IMR-90 (cell line): Measurements from ENCODE around the gene BAZ2B. TPM values are rescaled to one million over a fixed set of nuclear protein-coding genes. Genes with fewer than 3 reads are reported as not detected.

Experiments
- ATAC-seq: fragments of 200-7000 bp; cut with Tn5 transposase; 2 replicates; pipeline ENCODE4 v1.9.1; 2020; ENCODE audit warnings: low read depth, mild to moderate bottlenecking, moderate library complexity
- BruUV-seq: library from RNA; stranded (reverse); fragments of 400-500 nt; replicated peaks from 2 replicates; lab custom pipeline; 2021; lab: Mats Ljungman, UMichigan
- CTCF ChIA-PET: fragments of 300-600 bp; formaldehyde crosslinking; extraction: SDS; loops from one replicate; lab custom pipeline; 2021; ENCODE audit warnings: antibody characterized with exemption; lab: Yijun Ruan, JAX
- POLR2A ChIA-PET: fragments of 300-600 bp; sonication (Branson Sonifier 250); formaldehyde crosslinking; loops from one replicate; lab custom pipeline; 2022; ENCODE audit warnings: antibody characterized with exemption; ENCODE audit not compliant: unreplicated experiment; lab: Charles Lee
- DNase-seq: peaks from one replicate; pipeline ENCODE4 v3.0.0; 2013
- H2AFZ ChIP-seq: replicated peaks from 2 replicates; pipeline ENCODE3; 2013; ENCODE audit warnings: low read length, mild to moderate bottlenecking; ENCODE audit not compliant: poor library complexity
- H2AK5ac ChIP-seq: 2 replicates; pipeline ENCODE4 v1.6.1; 2013; ENCODE audit warnings: low read depth, low read length, inconsistent platforms
- H2AK9ac ChIP-seq: replicated peaks from 2 replicates; pipeline ENCODE3; 2013; ENCODE audit warnings: mild to moderate bottlenecking, low read depth, low read length, moderate library complexity; ENCODE audit not compliant: poor library complexity
- H2BK120ac ChIP-seq: 2 replicates; pipeline ENCODE4 v1.6.1; 2013; ENCODE audit warnings: low read depth, low read length, inconsistent platforms
- H2BK15ac ChIP-seq: 3 replicates; pipeline ENCODE4 v1.6.1; 2013; ENCODE audit warnings: low read depth, low read length, inconsistent platforms
- H2BK20ac ChIP-seq: 2 replicates; pipeline ENCODE4 v1.6.1; 2013; ENCODE audit warnings: low read depth, mild to moderate bottlenecking, inconsistent platforms, low read length, moderate library complexity
- H2BK5ac ChIP-seq: 2 replicates; pipeline ENCODE4 v1.6.1; 2013; ENCODE audit warnings: mild to moderate bottlenecking, low read depth, low read length, inconsistent platforms; ENCODE audit not compliant: poor library complexity, severe bottlenecking
- H3K14ac ChIP-seq: replicated peaks from 2 replicates; pipeline ENCODE4 v1.6.1; 2013; ENCODE audit warnings: low read depth, low read length, inconsistent platforms
- H3K18ac ChIP-seq: 2 replicates; pipeline ENCODE4 v1.6.1; 2013; ENCODE audit warnings: low read depth, low read length, control low read depth
- H3K23ac ChIP-seq: 2 replicates; pipeline ENCODE4 v1.6.1; 2013; ENCODE audit warnings: low read depth, low read length, inconsistent platforms
- H3K27ac ChIP-seq: 2 replicates; pipeline ENCODE4 v1.5.1; 2013; ENCODE audit warnings: mild to moderate bottlenecking, control low read depth, low read length; ENCODE audit not compliant: insufficient read depth
- H3K27me3 ChIP-seq: 2 replicates; pipeline ENCODE4 v1.6.1; 2013; ENCODE audit warnings: low read length; ENCODE audit not compliant: control insufficient read depth, insufficient read depth
- H3K36me3 ChIP-seq: 2 replicates; pipeline ENCODE4 v1.6.1; 2013; ENCODE audit warnings: low read length, mixed read lengths; ENCODE audit not compliant: control insufficient read depth, insufficient read depth
- H3K4ac ChIP-seq: 2 replicates; pipeline ENCODE4 v1.6.1; 2013; ENCODE audit warnings: low read depth, low read length, inconsistent platforms
- H3K4me1 ChIP-seq: 2 replicates; pipeline ENCODE4 v1.6.1; 2013; ENCODE audit warnings: low read length, mixed read lengths; ENCODE audit not compliant: control insufficient read depth, insufficient read depth
- H3K4me2 ChIP-seq: 2 replicates; pipeline ENCODE4 v1.6.1; 2013; ENCODE audit warnings: low read depth, mild to moderate bottlenecking, control low read depth, low read length, moderate library complexity
- H3K4me3 ChIP-seq: 2 replicates; pipeline ENCODE4 v1.5.1; 2013; ENCODE audit warnings: low read depth, mild to moderate bottlenecking, control low read depth, low read length, moderate library complexity; ENCODE audit not compliant: insufficient read depth
- H3K56ac ChIP-seq: 2 replicates; pipeline ENCODE4 v1.6.1; 2013; ENCODE audit warnings: low read length, inconsistent platforms; ENCODE audit not compliant: insufficient read depth; ENCODE audit errors: extremely low read depth
- H3K79me1 ChIP-seq, 2 experiments: 2 replicates each; pipeline ENCODE4 v1.6.1; 2013; ENCODE audit warnings: low read length in 2 of 2, inconsistent platforms in 1 of 2, low read depth in 1 of 2
- H3K9ac ChIP-seq: 2 replicates; pipeline ENCODE4 v1.6.1; 2013; ENCODE audit warnings: low read depth, low read length, control low read depth
- H3K9me1 ChIP-seq: 2 replicates; pipeline ENCODE4 v1.6.1; 2013; ENCODE audit warnings: low read length, inconsistent platforms; ENCODE audit not compliant: insufficient read depth
- H3K9me3 ChIP-seq: 2 replicates; pipeline ENCODE4 v1.6.1; 2013; ENCODE audit warnings: low read length; ENCODE audit not compliant: control insufficient read depth, insufficient read depth
- H4K20me1 ChIP-seq: 2 replicates; pipeline ENCODE4 v1.6.1; 2013; ENCODE audit warnings: low read length, inconsistent platforms; ENCODE audit not compliant: insufficient read depth
- H4K5ac ChIP-seq: 2 replicates; pipeline ENCODE4 v1.6.1; 2013; ENCODE audit warnings: mild to moderate bottlenecking, low read depth, low read length, control low read depth
- H4K8ac ChIP-seq, 2 experiments: 2 replicates each; pipeline ENCODE4 v1.6.1; 2013; ENCODE audit warnings: low read depth in 2 of 2, low read length in 2 of 2, control low read depth in 1 of 2, inconsistent platforms in 1 of 2
- H4K91ac ChIP-seq: 2 replicates; pipeline ENCODE4 v1.6.1; 2013; ENCODE audit warnings: low read depth, low read length, inconsistent platforms; ENCODE audit not compliant: insufficient read depth
- CEBPB ChIP-seq: IDR thresholded peaks from 2 replicates; pipeline ENCODE4 v1.6.1; 2012; ENCODE audit warnings: low read depth, low read length, improper control_type of control experiment
- RAD21 ChIP-seq: IDR thresholded peaks from 2 replicates; pipeline ENCODE4 v1.6.1; 2012; ENCODE audit warnings: low read length, improper control_type of control experiment
- WGBS, 2 experiments: methylation state at CpG; one replicate each; pipeline versions ENCODE4 v1.1.5 to v1.1.7; 2013; ENCODE audit warnings: missing lambda C conversion rate in 2 of 2; ENCODE audit not compliant: insufficient read length in 1 of 2; ENCODE audit errors: extremely low coverage in 2 of 2; 5-methylcytosine and 5-hydroxymethylcytosine counted together
- dilution Hi-C: fragments of 300-500 bp; cut with HindIII; formaldehyde crosslinking; loops from one replicate; pipeline ENCODE4 v1.14.3; 2018; ENCODE audit warnings: low sequenced_read_pairs; ENCODE audit not compliant: unreplicated experiment
- in situ Hi-C: fragments of 300-500 bp; cut with MboI; formaldehyde crosslinking; loops from 3 replicates; pipeline ENCODE4 v1.14.3; 2019; ENCODE audit warnings: low sequenced_read_pairs, inconsistent platforms, mixed read lengths
- intact Hi-C: fragments of 100-400 bp; cut with micrococcal nuclease; formaldehyde crosslinking; loops from 2 replicates; pipeline ENCODE4 v1.10.0; 2022
- polyA plus RNA-seq, 3 experiments: library from polyadenylated mRNA; depleted of rRNA; stranded (reverse); fragments of >200 nt; gene quantifications; 2 replicates each; pipeline ENCODE4 v1.2.3, GENCODE V29; 2012; ENCODE audit warnings: low replicate concordance in 1 of 3
- total RNA-seq: library from RNA; depleted of rRNA; stranded (reverse); fragments of >200 nt; gene quantifications from 2 replicates; pipeline ENCODE4 v1.2.3, GENCODE V29; 2012

BAZ2B gene
- total and polyA plus RNA-seq, 2 of the 4 experiments (the other 2 are of a cell fraction), result 8.9 to 42.1 TPM

DNA sequence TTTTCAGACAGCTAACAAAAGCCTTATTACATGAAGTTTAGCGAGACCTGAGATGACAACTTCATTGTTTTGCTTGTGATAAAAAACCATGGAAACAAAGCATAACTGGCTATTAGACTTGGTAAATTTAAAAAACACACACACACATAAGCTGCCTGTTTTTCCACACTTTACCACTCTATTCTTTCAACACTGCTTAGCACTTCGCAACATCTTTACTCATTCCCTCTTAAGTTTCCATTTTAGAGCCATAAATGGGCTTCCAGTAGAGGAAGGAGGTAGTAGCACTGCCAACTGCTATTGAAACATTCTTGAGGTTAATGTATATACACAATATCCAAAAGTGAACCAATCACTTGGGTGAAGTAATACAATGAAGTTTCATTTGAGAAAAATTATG is 54.1 kb downstream of the BAZ2B start:
- H3K4me3 ChIP-seq, result no peak overlapping the region
- H3K4me1 ChIP-seq, result 0 out of 2 replicates have a peak, but pooled peaks cover 2% of the 10 kb centered on the region
- H2AFZ ChIP-seq, result no peak overlapping the region
- peaks cover 0 to 19% of the 10 kb centered on the region in 2 experiments for H3K79me1 ChIP-seq
- H2AK9ac ChIP-seq, result no peak overlapping the region
- no peak overlapping the region for H3K4me2 ChIP-seq
- dilution Hi-C loops (no loop called here), intact Hi-C loops (no loop called here), in situ Hi-C loops (no loop called here)
- ChIA-PET CTCF (no interaction called here), POLR2A (no interaction called here)
- WGBS, 2 experiments, result 100% methylated on average over 1 of the region's 2 CpGs; no CpG with 5 or more reads in 1 of the 2 experiments
- H3K14ac ChIP-seq, result no peak overlapping the region
- no peak overlapping the region for H3K56ac ChIP-seq
- DNase-seq (peak; percentile 47), ATAC-seq (no peak; the same call in 1 of the 2 replicates)
- peaks cover 3% of the 10 kb centered on the region; the same call in 1 of the 2 replicates for H3K9me3 ChIP-seq
- H4K8ac ChIP-seq, result no peak overlapping the region
- H3K9me1 ChIP-seq, result no peaks in the 10 kb centered on the region; the same call in 1 of the 2 replicates
- no peak overlapping the region for H3K9ac ChIP-seq
- peaks cover 4% of the 10 kb centered on the region; the same call in 1 of the 2 replicates for H3K36me3 ChIP-seq
- no peak overlapping the region for H3K23ac ChIP-seq
- BruUV-seq, result no TSS peak
- no peak overlapping the region for H3K4ac ChIP-seq
- H3K27ac ChIP-seq, result no peak overlapping the region
- no peak overlapping the region for H2BK15ac ChIP-seq
- H3K18ac ChIP-seq, result no peak overlapping the region
- peak; percentile 6; the same call in 1 of the 2 replicates for TF ChIP-seq CEBPB
- TF ChIP-seq RAD21, result no peak
- no peak overlapping the region for H2BK20ac ChIP-seq
- no peak overlapping the region for H2BK120ac ChIP-seq
- no peaks in the 10 kb centered on the region for H3K27me3 ChIP-seq
- no peak overlapping the region for H4K5ac ChIP-seq
- H4K20me1 ChIP-seq, result no peaks in the 10 kb centered on the region
- no peak overlapping the region for H2BK5ac ChIP-seq
- no peak overlapping the region for H4K91ac ChIP-seq
- no peak overlapping the region for H2AK5ac ChIP-seq
